Smooth muscle cell (in vitro differentiated cells): ENCODE results near the gene ANXA1. TPM values are rescaled to one million over a fixed set of nuclear protein-coding genes. Genes with fewer than 3 reads are reported as not detected.
A peak's percentile ranks its signal among the peaks of the same experiment; 100 is the strongest.
"Not testable (repeated sequence)": the region's sequence is repeated elsewhere in the genome, so short reads cannot be mapped to it uniquely, and the experiment has no call there.

ENCODE experiments used
- DNase-seq: peaks from one replicate; lab custom pipeline; 2025; ENCODE audit not compliant: unreplicated experiment; lab: John Stamatoyannopoulos, UW
- H2AFZ ChIP-seq: fragments of 200-600 bp; sonication (generic); 2 replicates; pipeline ENCODE4 v1.6.0; 2016; ENCODE audit warnings: antibody characterized with exemption, low read depth, mild to moderate bottlenecking
- H3F3A ChIP-seq: fragments of 200-600 bp; sonication (generic); 2 replicates; pipeline ENCODE4 v1.6.0; 2017; ENCODE audit warnings: antibody characterized with exemption, low read depth
- H3K27ac ChIP-seq: fragments of 200-600 bp; sonication (generic); 2 replicates; pipeline ENCODE4 v1.5.1; 2016; ENCODE audit warnings: low read depth, mild to moderate bottlenecking
- H3K27me3 ChIP-seq: fragments of 200-600 bp; sonication (generic); 2 replicates; pipeline ENCODE4 v1.6.1; 2016; ENCODE audit warnings: low read depth, mild to moderate bottlenecking
- H3K36me3 ChIP-seq: fragments of 200-600 bp; sonication (generic); 2 replicates; pipeline ENCODE4 v1.5.1; 2016; ENCODE audit warnings: low read depth
- H3K4me1 ChIP-seq: fragments of 200-600 bp; sonication (generic); 2 replicates; pipeline ENCODE4 v1.5.1; 2016; ENCODE audit warnings: low read depth
- H3K4me2 ChIP-seq: fragments of 200-600 bp; sonication (generic); 2 replicates; pipeline ENCODE4 v1.6.0; 2016; ENCODE audit warnings: mild to moderate bottlenecking
- H3K4me3 ChIP-seq: fragments of 200-600 bp; sonication (generic); 2 replicates; pipeline ENCODE4 v1.5.1; 2016; ENCODE audit warnings: mild to moderate bottlenecking
- H3K79me2 ChIP-seq: fragments of 200-600 bp; sonication (generic); 2 replicates; pipeline ENCODE4 v1.6.0; 2016; ENCODE audit warnings: low read depth, mild to moderate bottlenecking
- H3K9ac ChIP-seq: fragments of 200-600 bp; sonication (generic); 2 replicates; pipeline ENCODE4 v1.6.0; 2016; ENCODE audit warnings: low read depth
- H3K9me3 ChIP-seq: fragments of 200-600 bp; sonication (generic); replicated peaks from 2 replicates; pipeline ENCODE4 v1.5.1; 2016; ENCODE audit warnings: low read depth
- H4K20me1 ChIP-seq: fragments of 200-600 bp; sonication (generic); 2 replicates; pipeline ENCODE4 v1.6.0; 2016; ENCODE audit warnings: low read depth
- WGBS: methylation state at CpG from one replicate; pipeline ENCODE4 v1.1.7; 2016; ENCODE audit warnings: low lambda C conversion rate; 5-methylcytosine and 5-hydroxymethylcytosine counted together
- polyA plus RNA-seq: library from polyadenylated mRNA; unstranded; fragments of >200 nt; fragmentation: Nextera tagmentation; extraction: Ambion mirVana; gene quantifications from 2 replicates; pipeline ENCODE4 v1.2.1, GENCODE V29; 2016
- total RNA-seq: library from RNA; depleted of rRNA; stranded (reverse); fragments of >200 nt; gene quantifications from 2 replicates; pipeline ENCODE4 v1.2.3, GENCODE V29; 2014
- TF ChIP-seq, protein P1 (sequence below): fragments of 200-600 bp; sonication (generic); IDR thresholded peaks from 2 replicates; pipeline ENCODE4 v1.5.1; 2017; ENCODE audit warnings: borderline replicate concordance, mild to moderate bottlenecking, antibody characterized with exemption; ENCODE audit not compliant: insufficient read depth, poor library complexity, severe bottlenecking

The ANXA1 gene
- total and polyA plus RNA-seq, 2 experiments from 2014 or later: 266 to 967 TPM

DNA sequence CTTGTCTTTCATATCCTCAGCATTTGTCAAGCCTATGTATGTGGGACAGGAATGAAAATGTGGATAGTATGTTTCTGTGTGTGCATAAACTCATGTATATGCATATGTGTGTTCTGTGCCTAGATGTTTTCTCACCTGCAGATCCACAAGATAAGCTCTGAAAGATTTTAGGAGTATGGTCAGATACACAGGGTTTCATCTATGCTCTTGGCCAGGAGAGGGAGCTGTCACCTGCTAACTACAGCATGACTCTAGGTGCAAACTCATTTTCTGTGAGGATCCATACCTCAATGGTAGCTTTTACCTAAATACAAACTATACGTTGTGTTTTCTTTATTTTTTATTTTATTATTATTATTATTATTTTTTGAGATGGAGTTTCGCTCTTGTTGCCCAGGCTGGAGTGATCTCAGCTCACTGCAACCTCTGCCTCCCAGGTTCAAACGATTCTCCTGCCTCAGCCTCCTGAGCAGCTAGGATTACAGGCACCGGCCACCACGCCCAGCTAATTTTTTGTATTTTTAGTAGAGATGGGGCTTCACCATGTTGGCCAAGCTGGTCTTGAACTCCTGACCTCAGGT, 44.1 kb upstream of the ANXA1 start:
- H3K36me3 ChIP-seq, H3K4me2 ChIP-seq, H3K9me3 ChIP-seq, H4K20me1 ChIP-seq, H3K4me1 ChIP-seq, H3K4me3 ChIP-seq, H2AFZ ChIP-seq, DNase-seq, H3K9ac ChIP-seq, H3K79me2 ChIP-seq, H3K27me3 ChIP-seq, H3F3A ChIP-seq, H3K27ac ChIP-seq: not testable (repeated sequence)
- WGBS: 54% methylated on average over 5 of the region's 5 CpGs
- TF ChIP-seq, protein P1, sequence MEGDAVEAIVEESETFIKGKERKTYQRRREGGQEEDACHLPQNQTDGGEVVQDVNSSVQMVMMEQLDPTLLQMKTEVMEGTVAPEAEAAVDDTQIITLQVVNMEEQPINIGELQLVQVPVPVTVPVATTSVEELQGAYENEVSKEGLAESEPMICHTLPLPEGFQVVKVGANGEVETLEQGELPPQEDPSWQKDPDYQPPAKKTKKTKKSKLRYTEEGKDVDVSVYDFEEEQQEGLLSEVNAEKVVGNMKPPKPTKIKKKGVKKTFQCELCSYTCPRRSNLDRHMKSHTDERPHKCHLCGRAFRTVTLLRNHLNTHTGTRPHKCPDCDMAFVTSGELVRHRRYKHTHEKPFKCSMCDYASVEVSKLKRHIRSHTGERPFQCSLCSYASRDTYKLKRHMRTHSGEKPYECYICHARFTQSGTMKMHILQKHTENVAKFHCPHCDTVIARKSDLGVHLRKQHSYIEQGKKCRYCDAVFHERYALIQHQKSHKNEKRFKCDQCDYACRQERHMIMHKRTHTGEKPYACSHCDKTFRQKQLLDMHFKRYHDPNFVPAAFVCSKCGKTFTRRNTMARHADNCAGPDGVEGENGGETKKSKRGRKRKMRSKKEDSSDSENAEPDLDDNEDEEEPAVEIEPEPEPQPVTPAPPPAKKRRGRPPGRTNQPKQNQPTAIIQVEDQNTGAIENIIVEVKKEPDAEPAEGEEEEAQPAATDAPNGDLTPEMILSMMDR: peak; percentile 73

DNA sequence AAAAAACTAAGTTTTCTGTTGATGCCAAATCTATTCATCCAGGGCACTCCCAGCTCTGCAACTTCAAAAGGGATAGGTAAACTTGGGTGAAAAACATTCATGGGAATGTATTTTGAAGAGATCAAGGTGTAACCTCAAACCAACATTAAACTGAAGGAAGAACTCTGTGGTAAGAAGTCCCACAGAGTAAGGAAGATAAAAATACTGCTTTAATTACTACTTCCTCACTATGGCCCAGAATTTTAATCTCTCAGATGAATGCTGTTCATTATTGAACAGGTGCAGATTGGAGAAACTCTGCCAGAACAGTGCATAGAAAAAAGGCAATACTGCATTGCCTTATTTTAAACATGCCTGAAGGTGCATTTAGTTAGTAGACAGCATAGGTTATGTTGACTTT, 37.6 kb upstream of the ANXA1 start:
- H2AFZ ChIP-seq: no peak overlapping the region
- no peaks in the 10 kb centered on the region for H4K20me1 ChIP-seq
- H3K4me2 ChIP-seq: no peak overlapping the region
- TF ChIP-seq, protein P1: no peak
- no peak overlapping the region for H3K4me3 ChIP-seq
- no peak for DNase-seq
- no peak overlapping the region for H3K9ac ChIP-seq
- H3K79me2 ChIP-seq: no peaks in the 10 kb centered on the region
- H3K9me3 ChIP-seq: no peaks in the 10 kb centered on the region
- H3K36me3 ChIP-seq: no peaks in the 10 kb centered on the region
- peaks cover 6% of the 10 kb centered on the region for H3K4me1 ChIP-seq
- no peak overlapping the region for H3K27ac ChIP-seq
- no peaks in the 10 kb centered on the region for H3K27me3 ChIP-seq
- peaks cover 14% of the 10 kb centered on the region for H3F3A ChIP-seq

DNA sequence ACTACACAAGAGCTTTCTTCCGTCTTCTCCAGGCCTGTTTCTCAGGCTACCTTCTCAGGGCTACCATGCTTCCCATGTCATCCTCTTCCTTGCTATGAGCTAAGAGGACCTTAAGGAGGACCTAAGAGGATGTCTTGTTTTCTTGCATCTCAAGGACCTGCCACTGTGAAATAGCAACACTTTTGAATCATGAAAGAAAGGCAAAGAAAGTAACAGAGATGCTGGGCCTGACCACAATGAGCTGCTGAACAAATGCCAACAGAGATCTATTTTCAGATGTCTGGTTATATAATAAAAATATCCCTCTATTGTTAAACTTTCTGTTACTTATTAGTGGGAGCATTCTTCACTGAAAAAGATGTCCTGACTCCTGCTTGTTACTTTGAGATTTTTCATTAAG, 36.7 kb upstream of the ANXA1 start:
- no peak for DNase-seq
- no peaks in the 10 kb centered on the region for H3K36me3 ChIP-seq
- no peak overlapping the region for H3K9ac ChIP-seq
- H3K9me3 ChIP-seq: no peaks in the 10 kb centered on the region
- no peak overlapping the region for H2AFZ ChIP-seq
- 92% methylated on average over 1 of the region's 1 CpG for WGBS
- TF ChIP-seq, protein P1: no peak
- H3K79me2 ChIP-seq: no peaks in the 10 kb centered on the region
- H3K27ac ChIP-seq: peak overlapping the region; percentile 97
- peaks cover 14% of the 10 kb centered on the region for H3F3A ChIP-seq
- H3K4me2 ChIP-seq: peak overlapping the region; percentile 78
- H3K27me3 ChIP-seq: no peaks in the 10 kb centered on the region
- H3K4me3 ChIP-seq: no peak overlapping the region
- no peaks in the 10 kb centered on the region for H4K20me1 ChIP-seq
- H3K4me1 ChIP-seq: peaks cover 6% of the 10 kb centered on the region

DNA sequence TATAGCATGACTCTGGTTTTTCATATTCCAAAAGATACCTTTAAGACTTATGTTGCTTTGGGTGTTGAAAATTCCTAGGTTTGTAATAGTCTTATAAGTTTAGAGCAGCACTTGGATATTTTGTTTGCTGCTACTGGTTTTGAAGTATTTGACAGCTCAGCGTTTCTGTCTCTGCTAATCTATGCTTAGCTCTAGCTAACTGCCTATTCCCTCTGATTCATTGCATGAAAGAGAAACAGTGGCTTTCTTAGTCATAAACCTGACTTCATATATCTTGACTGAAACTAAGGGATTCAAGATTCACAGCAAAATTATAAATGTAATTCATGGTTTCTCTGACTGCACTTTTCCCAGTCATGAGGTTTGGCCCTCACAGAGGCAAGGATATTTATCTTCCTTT, 35.6 kb upstream of the ANXA1 start:
- Histone ChIP-seq H3K4me2 (peak overlapping the region; percentile 78), H4K20me1 (no peaks in the 10 kb centered on the region), H3F3A (peaks cover 14% of the 10 kb centered on the region), H3K27ac (peak overlapping the region; percentile 97), H2AFZ (no peak overlapping the region), H3K27me3 (no peaks in the 10 kb centered on the region), H3K36me3 (no peaks in the 10 kb centered on the region), H3K9ac (peak overlapping the region; percentile 76), H3K4me1 (peaks cover 6% of the 10 kb centered on the region), H3K9me3 (no peaks in the 10 kb centered on the region), H3K4me3 (no peak overlapping the region), H3K79me2 (no peaks in the 10 kb centered on the region)
- TF ChIP-seq, protein P1: no peak
- no peak for DNase-seq
- WGBS: 0% methylated on average over 1 of the region's 1 CpG
